ENCODE measurements around the gene DAAM2.

Gene DAAM2

GRCh38 chr6:39790772-39791171 is 1.4 kb upstream of the DAAM2 start:
- no peak for DNase-seq

- no peak for DNase-seq
Measured at GRCh38 chr6:39791311-39791710, 865 bp upstream of the DAAM2 start.

- DNase-seq = no peak
Measured at GRCh38 chr6:39792540-39793450, 619 bp downstream of the DAAM2 start.

GRCh38 chr6:39793516-39793915 is 1.3 kb downstream of the DAAM2 start:
- no peak for DNase-seq

GRCh38 chr6:39794231-39794630 is 2.1 kb downstream of the DAAM2 start:
- no peak for DNase-seq

GRCh38 chr6:39797751-39798150 is 5.6 kb downstream of the DAAM2 start:
- DNase-seq = no peak

GRCh38 chr6:39800034-39801032 is 8.2 kb downstream of the DAAM2 start:
- DNase-seq = no peak

- DNase-seq = no peak
Measured at GRCh38 chr6:39801456-39802251, 9.5 kb downstream of the DAAM2 start.

- no peak for DNase-seq
Measured at GRCh38 chr6:39803872-39804271, 11.7 kb downstream of the DAAM2 start.

GRCh38 chr6:39804466-39805065 is 12.4 kb downstream of the DAAM2 start:
- DNase-seq = no peak

- no peak for DNase-seq
Measured at GRCh38 chr6:39806278-39806677, 14.1 kb downstream of the DAAM2 start.

- DNase-seq = no peak
Measured at GRCh38 chr6:39808346-39808745, 16.2 kb downstream of the DAAM2 start.

- no peak for DNase-seq
Measured at GRCh38 chr6:39808964-39809363, 16.8 kb downstream of the DAAM2 start.

GRCh38 chr6:39811835-39812345 is 19.7 kb downstream of the DAAM2 start:
- DNase-seq = no peak

GRCh38 chr6:39812496-39812852 is 20.3 kb downstream of the DAAM2 start:
- no peak for DNase-seq

GRCh38 chr6:39812853-39813533 is 20.8 kb downstream of the DAAM2 start:
- no peak for DNase-seq

- DNase-seq = no peak
Measured at GRCh38 chr6:39814236-39814635, 22.1 kb downstream of the DAAM2 start.

- DNase-seq = no peak
Measured at GRCh38 chr6:39815356-39815755, 23.2 kb downstream of the DAAM2 start.

GRCh38 chr6:39816747-39817146 is 24.6 kb downstream of the DAAM2 start:
- DNase-seq = no peak

- DNase-seq = no peak
Measured at GRCh38 chr6:39818695-39819094, 26.5 kb downstream of the DAAM2 start.

GRCh38 chr6:39819228-39819627 is 27.1 kb downstream of the DAAM2 start:
- DNase-seq = no peak

- DNase-seq = no peak
Measured at GRCh38 chr6:39819676-39820075, 27.5 kb downstream of the DAAM2 start.

All from 8988T (cell line).